Muscle layer of colon (tissue), 2 donors: ENCODE measurements around the gene ZNF132.

Experiments
- H3K27ac ChIP-seq: one replicate; pipeline ENCODE4 v1.7.0; 2013; ENCODE audit warnings: low read depth, mild to moderate bottlenecking, low read length, moderate library complexity
- H3K27me3 ChIP-seq, 2 donors: one replicate each; pipeline ENCODE4 v1.7.0; 2013; ENCODE audit warnings: low read length in 2 of 2, mild to moderate bottlenecking in 2 of 2; ENCODE audit not compliant: insufficient read depth in 2 of 2, control insufficient read depth in 1 of 2
- H3K36me3 ChIP-seq: one replicate; pipeline ENCODE4 v1.7.0; 2013; ENCODE audit warnings: mild to moderate bottlenecking, low read length; ENCODE audit not compliant: insufficient read depth
- H3K4me1 ChIP-seq: one replicate; pipeline ENCODE4 v1.7.0; 2013; ENCODE audit warnings: mild to moderate bottlenecking, low read length; ENCODE audit not compliant: insufficient read depth
- H3K4me3 ChIP-seq, 2 donors: one replicate each; pipeline ENCODE4 v1.7.0; 2013; ENCODE audit warnings: low read length in 2 of 2, low read depth in 1 of 2, mild to moderate bottlenecking in 1 of 2, moderate library complexity in 1 of 2
- H3K9ac ChIP-seq: one replicate; pipeline ENCODE4 v1.7.0; 2013; ENCODE audit warnings: low read length
- H3K9me3 ChIP-seq: one replicate; pipeline ENCODE4 v1.7.0; 2013; ENCODE audit warnings: mild to moderate bottlenecking, low read length
- donor health status: abdominal sarcoma.
- donor health status: Adenocarcinoma of cecum.

ZNF132 gene

GRCh38 chr19:58394821-58395219 is 45.1 kb downstream of the ZNF132 start:
- H3K9me3 ChIP-seq = no peaks in the 10 kb centered on the region
- H3K4me3 ChIP-seq = no peak overlapping the region
- peaks cover 24 to 30% of the 10 kb centered on the region in 2 donors for H3K27me3 ChIP-seq
- H3K4me1 ChIP-seq = no peaks in the 10 kb centered on the region
- no peak overlapping the region for H3K27ac ChIP-seq
- no peak overlapping the region for H3K9ac ChIP-seq
- H3K36me3 ChIP-seq = peaks cover 27% of the 10 kb centered on the region

- Histone ChIP-seq H3K36me3 (peaks cover 34% of the 10 kb centered on the region), H3K9ac (no peak overlapping the region), H3K27ac (no peak overlapping the region), H3K9me3 (no peaks in the 10 kb centered on the region), H3K4me1 (peaks cover 6% of the 10 kb centered on the region), H3K4me3 (no peak overlapping the region), H3K27me3 (peaks cover 24 to 30% of the 10 kb centered on the region in 2 donors)
Observed at GRCh38 chr19:58393725-58394033, 46.3 kb downstream of the ZNF132 start.

- Histone ChIP-seq H3K9ac (no peak overlapping the region), H3K27ac (no peak overlapping the region), H3K4me3 (no peak overlapping the region), H3K27me3 (peaks cover 21 to 27% of the 10 kb centered on the region in 2 donors), H3K4me1 (peaks cover 9% of the 10 kb centered on the region), H3K36me3 (peaks cover 39% of the 10 kb centered on the region), H3K9me3 (no peaks in the 10 kb centered on the region)
Observed at GRCh38 chr19:58392945-58393724, 46.8 kb downstream of the ZNF132 start.

GRCh38 chr19:58388175-58388526 is 51.8 kb downstream of the ZNF132 start:
- H3K4me1 ChIP-seq = peaks cover 27% of the 10 kb centered on the region
- peak overlapping the region in 1 of 2 donors; percentile 98 for H3K4me3 ChIP-seq
- peaks cover 22% of the 10 kb centered on the region for H3K36me3 ChIP-seq
- H3K27ac ChIP-seq = no peak overlapping the region
- H3K9ac ChIP-seq = peak overlapping the region; percentile 75
- no peaks in the 10 kb centered on the region for H3K9me3 ChIP-seq
- no peaks in the 10 kb centered on the region for H3K27me3 ChIP-seq

- H3K4me1 ChIP-seq = peaks cover 27% of the 10 kb centered on the region
- peak overlapping the region; percentile 82 to 98 for H3K4me3 ChIP-seq
- peaks cover 16% of the 10 kb centered on the region for H3K36me3 ChIP-seq
- H3K27me3 ChIP-seq = no peaks in the 10 kb centered on the region
- H3K9ac ChIP-seq = peak overlapping the region; percentile 75
- H3K9me3 ChIP-seq = no peaks in the 10 kb centered on the region
- H3K27ac ChIP-seq = peak overlapping the region; percentile 87
Observed at GRCh38 chr19:58387338-58388174, 52.4 kb downstream of the ZNF132 start.

GRCh38 chr19:58386576-58387337 is 53.2 kb downstream of the ZNF132 start, which contains the start of gene RPS5:
Gene RPS5, plus strand, starts transcription at chr19:58387269. Its CDS starts 869 bp downstream, at chr19:58388138.
- peaks cover 13% of the 10 kb centered on the region for H3K36me3 ChIP-seq
- H3K9ac ChIP-seq = peak within 1 kb of the TSS; percentile 75
- H3K27ac ChIP-seq = peak within 1 kb of the TSS; percentile 93
- no peaks in the 10 kb centered on the region for H3K27me3 ChIP-seq
- no peaks in the 10 kb centered on the region for H3K9me3 ChIP-seq
- peaks cover 32% of the 10 kb centered on the region for H3K4me1 ChIP-seq
- peak within 1 kb of the TSS; percentile 82 to 98 for H3K4me3 ChIP-seq

- H3K9ac ChIP-seq = peak overlapping the region; percentile 75
- no peaks in the 10 kb centered on the region for H3K9me3 ChIP-seq
- peaks cover 32% of the 10 kb centered on the region for H3K4me1 ChIP-seq
- H3K27ac ChIP-seq = peak overlapping the region; percentile 93
- peak overlapping the region; percentile 82 to 98 for H3K4me3 ChIP-seq
- H3K36me3 ChIP-seq = peaks cover 13% of the 10 kb centered on the region
- H3K27me3 ChIP-seq = no peaks in the 10 kb centered on the region
Observed at GRCh38 chr19:58385891-58386575, 53.9 kb downstream of the ZNF132 start.

- peaks cover 32% of the 10 kb centered on the region for H3K4me1 ChIP-seq
- H3K27ac ChIP-seq = peak overlapping the region; percentile 93
Observed at GRCh38 chr19:58385313-58385890, 54.6 kb downstream of the ZNF132 start.

GRCh38 chr19:58382997-58383603 is 56.9 kb downstream of the ZNF132 start:
- H3K4me3 ChIP-seq = no peak overlapping the region
- H3K27me3 ChIP-seq = no peaks in the 10 kb centered on the region
- H3K9me3 ChIP-seq = no peaks in the 10 kb centered on the region
- no peak overlapping the region for H3K27ac ChIP-seq
- peaks cover 34% of the 10 kb centered on the region for H3K4me1 ChIP-seq
- H3K36me3 ChIP-seq = peaks cover under 1% of the 10 kb centered on the region
- no peak overlapping the region for H3K9ac ChIP-seq

More at GRCh38 chr19:58385313-58385890, 54.6 kb downstream of the ZNF132 start:
- Histone ChIP-seq H3K9me3 (no peaks in the 10 kb centered on the region), H3K27me3 (no peaks in the 10 kb centered on the region), H3K9ac (peak overlapping the region; percentile 75), H3K36me3 (peaks cover 13% of the 10 kb centered on the region), H3K4me3 (peak overlapping the region; percentile 82 to 98)
